ENCODE measurements around the gene IL20RB. TPM values are rescaled to one million over a fixed set of nuclear protein-coding genes. Genes with fewer than 3 reads are reported as not detected.

IL20RB gene
- polyA plus RNA-seq, 3 donors, result 0.20 to 0.53 (median 0.46) TPM

GRCh38 chr3:137026701-137027100 lies 68.9 kb downstream of the IL20RB start:
- DNase-seq (ENCODE audit: low read depth in 3 of 3, low spot score in 2 of 3), result no peak

- DNase-seq (ENCODE audit: low read depth in 3 of 3, low spot score in 2 of 3), result peak; percentile 74 to 76 (median 74)
Observed at GRCh38 chr3:137032465-137033120, 74.8 kb downstream of the IL20RB start.

GRCh38 chr3:137035631-137036030 lies 77.8 kb downstream of the IL20RB start:
- DNase-seq (ENCODE audit: low read depth in 3 of 3, low spot score in 2 of 3), result no peak

GRCh38 chr3:137039570-137039969 lies 81.8 kb downstream of the IL20RB start:
- DNase-seq (ENCODE audit: low read depth in 3 of 3, low spot score in 2 of 3), result no peak

GRCh38 chr3:137041251-137041650 lies 83.5 kb downstream of the IL20RB start:
- no peak for DNase-seq (ENCODE audit: low read depth in 3 of 3, low spot score in 2 of 3)

- DNase-seq (ENCODE audit: low read depth in 3 of 3, low spot score in 2 of 3), result no peak
Observed at GRCh38 chr3:137041686-137042085, 83.9 kb downstream of the IL20RB start.

GRCh38 chr3:137046747-137047146 lies 89.0 kb downstream of the IL20RB start:
- DNase-seq (ENCODE audit: low read depth in 3 of 3, low spot score in 2 of 3), result no peak

- DNase-seq (ENCODE audit: low read depth in 3 of 3, low spot score in 2 of 3), result no peak
Observed at GRCh38 chr3:137047240-137047639, 89.5 kb downstream of the IL20RB start.

- DNase-seq (ENCODE audit: low read depth in 3 of 3, low spot score in 2 of 3), result no peak
Observed at GRCh38 chr3:137050281-137050680, 92.5 kb downstream of the IL20RB start.

GRCh38 chr3:137052298-137052697 lies 94.5 kb downstream of the IL20RB start:
- no peak for DNase-seq (ENCODE audit: low read depth in 3 of 3, low spot score in 2 of 3)

Other genes starting within 250 kb of the IL20RB start
- gene STAG1, start 205.6 kb upstream of the IL20RB start, polyA plus RNA-seq (ENCODE audit: insufficient read length in 3 of 3), result 10 to 100 TPM; 52.6 to 57.4 (median 55.9) TPM
- 10 to 100 TPM in 1 of 3 donors, 1 to 10 TPM in 2; 3.4 to 11.1 (median 5.5) TPM for gene SLC35G2, start 138.9 kb upstream of the IL20RB start, polyA plus RNA-seq (ENCODE audit: insufficient read length in 3 of 3)
- 10 to 100 TPM; 44.0 to 56.8 (median 56.4) TPM for gene NCK1, start 95.8 kb upstream of the IL20RB start, polyA plus RNA-seq (ENCODE audit: insufficient read length in 3 of 3)

All from right renal cortex interstitium (tissue), 3 donors.